Thyroid gland (tissue), 4 donors: ENCODE results near the gene FBXO21. TPM values are rescaled to one million over a fixed set of nuclear protein-coding genes. Genes with fewer than 3 reads are reported as not detected.

Source experiments
- DNase-seq, 2 donors: peaks; one replicate each; pipeline ENCODE4 v3.0.0-alpha.2; 2019
- H3K27ac ChIP-seq, 3 donors: fragments of 200-600 bp; sonication (generic); 1 replicate in 2 of 3; 2 replicates in 1 of 3; pipeline ENCODE4 v1.5.1; 2016 to 2019; ENCODE audit warnings: mild to moderate bottlenecking in 1 of 3, moderate library complexity in 1 of 3
- H3K27me3 ChIP-seq: fragments of 200-600 bp; sonication (generic); one replicate; pipeline ENCODE4 v1.5.1; 2019
- H3K36me3 ChIP-seq, 2 donors: fragments of 200-600 bp; sonication (generic); one replicate each; pipeline ENCODE4 v1.5.1; 2016 to 2019
- H3K4me1 ChIP-seq, 2 donors: fragments of 200-600 bp; sonication (generic); one replicate each; pipeline ENCODE4 v1.5.1; 2017 to 2019
- H3K4me3 ChIP-seq, 3 donors: fragments of 200-600 bp; sonication (generic); replicated peaks in 1 of 3; 1 replicate in 2 of 3; 2 replicates in 1 of 3; pipeline ENCODE4 v1.5.1; 2016; ENCODE audit warnings: mild to moderate bottlenecking in 1 of 3
- H3K9me3 ChIP-seq: fragments of 200-600 bp; sonication (generic); one replicate; pipeline ENCODE4 v1.5.1; 2017
- POLR2A ChIP-seq, 2 donors: fragments of 450-650 bp; IDR thresholded peaks; one replicate each; pipeline ENCODE4 v1.6.1; 2017; ENCODE audit warnings: antibody characterized with exemption in 2 of 2, mild to moderate bottlenecking in 2 of 2, moderate library complexity in 1 of 2
- WGBS, 2 donors: methylation state at CpG; one replicate each; pipeline ENCODE4 v1.1.5; 2017; 5-methylcytosine and 5-hydroxymethylcytosine counted together
- intact Hi-C: fragments of 100-400 bp; cut with DNase I; formaldehyde crosslinking; loops from one replicate; pipeline ENCODE4 v1.15.1; 2023
- total RNA-seq, 4 donors: library from RNA; depleted of rRNA; stranded (reverse); fragments of >200 nt; gene quantifications; one replicate each; pipeline ENCODE4 v1.2.3, GENCODE V29; 2016
- TF ChIP-seq, protein P1 (sequence below), 6 experiments: fragments of 200-600 bp in 3 of 6; fragments of 450-650 bp in 3 of 6; sonication (generic) in 3 of 6; IDR thresholded peaks; one replicate each; pipeline ENCODE4 v1.5.1; 2016 to 2019; ENCODE audit warnings: antibody characterized with exemption in 6 of 6, mild to moderate bottlenecking in 2 of 6, inconsistent platforms in 1 of 6, moderate library complexity in 1 of 6

The FBXO21 gene
- total RNA-seq, 4 donors from 2014 or later: 90.6 to 298 (median 196) TPM

DNA sequence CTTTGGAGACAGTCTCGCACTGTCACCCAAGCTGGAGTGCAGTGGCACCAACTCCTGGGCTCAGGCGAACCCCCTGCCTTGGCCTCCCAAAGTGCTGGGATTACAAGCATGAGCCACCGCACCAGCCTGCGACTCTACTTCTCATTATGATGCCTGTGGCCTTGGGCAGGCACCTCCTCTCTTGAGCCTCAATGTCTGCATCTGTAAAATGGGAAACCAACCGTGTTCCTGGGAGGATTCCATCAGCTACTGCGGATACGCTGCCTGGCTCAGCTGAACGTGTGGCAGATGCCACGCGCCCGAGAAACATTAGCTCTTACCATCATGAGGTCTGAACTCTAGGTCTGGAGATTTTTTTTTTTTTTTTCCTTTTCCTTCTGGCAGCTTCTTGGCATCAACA is 96.8 kb downstream of the FBXO21 start:
- intact Hi-C loops: no loop called here
- Histone ChIP-seq H3K27me3 (no peaks in the 10 kb centered on the region), H3K4me1 (peaks cover 17 to 45% of the 10 kb centered on the region in 2 donors), H3K9me3 (no peaks in the 10 kb centered on the region), H3K27ac (peak overlapping the region in 1 of 3 donors; percentile 9), H3K4me3 (no peak overlapping the region), H3K36me3 (no peaks in the 10 kb centered on the region)
- TF ChIP-seq, protein P1, sequence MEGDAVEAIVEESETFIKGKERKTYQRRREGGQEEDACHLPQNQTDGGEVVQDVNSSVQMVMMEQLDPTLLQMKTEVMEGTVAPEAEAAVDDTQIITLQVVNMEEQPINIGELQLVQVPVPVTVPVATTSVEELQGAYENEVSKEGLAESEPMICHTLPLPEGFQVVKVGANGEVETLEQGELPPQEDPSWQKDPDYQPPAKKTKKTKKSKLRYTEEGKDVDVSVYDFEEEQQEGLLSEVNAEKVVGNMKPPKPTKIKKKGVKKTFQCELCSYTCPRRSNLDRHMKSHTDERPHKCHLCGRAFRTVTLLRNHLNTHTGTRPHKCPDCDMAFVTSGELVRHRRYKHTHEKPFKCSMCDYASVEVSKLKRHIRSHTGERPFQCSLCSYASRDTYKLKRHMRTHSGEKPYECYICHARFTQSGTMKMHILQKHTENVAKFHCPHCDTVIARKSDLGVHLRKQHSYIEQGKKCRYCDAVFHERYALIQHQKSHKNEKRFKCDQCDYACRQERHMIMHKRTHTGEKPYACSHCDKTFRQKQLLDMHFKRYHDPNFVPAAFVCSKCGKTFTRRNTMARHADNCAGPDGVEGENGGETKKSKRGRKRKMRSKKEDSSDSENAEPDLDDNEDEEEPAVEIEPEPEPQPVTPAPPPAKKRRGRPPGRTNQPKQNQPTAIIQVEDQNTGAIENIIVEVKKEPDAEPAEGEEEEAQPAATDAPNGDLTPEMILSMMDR (IDR thresholded peaks at IDR 0.05): no peak
- no peak for TF ChIP-seq POLR2A (IDR thresholded peaks at IDR 0.05)
- DNase-seq: no peak
- WGBS, 2 donors: 81 to 88% methylated on average over 11 of the region's 11 CpGs

DNA sequence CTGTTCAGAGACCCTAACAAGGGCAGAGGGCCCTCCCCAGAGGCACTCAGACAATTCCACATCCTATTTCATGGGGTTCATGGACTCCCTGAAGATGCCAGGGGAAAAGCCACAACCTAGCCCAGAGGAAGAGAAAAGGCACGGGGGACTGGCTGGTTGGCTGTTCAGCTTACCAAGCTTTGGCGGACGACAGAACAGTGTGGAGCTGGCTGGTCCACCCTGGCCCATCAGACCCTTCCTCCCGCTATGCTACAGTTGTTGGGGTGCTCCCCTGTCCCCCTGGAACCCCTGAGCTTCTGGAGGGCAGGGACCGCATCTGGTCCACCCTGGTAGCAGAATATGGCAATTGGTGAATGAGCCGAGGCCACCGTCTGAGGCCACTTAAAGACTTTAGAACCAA is 97.4 kb downstream of the FBXO21 start:
- 98 to 100% methylated on average over 6 to 7 of the region's 7 CpGs for WGBS, 2 donors
- Histone ChIP-seq H3K27me3 (no peaks in the 10 kb centered on the region), H3K4me3 (no peak overlapping the region), H3K9me3 (no peaks in the 10 kb centered on the region), H3K27ac (no peak overlapping the region), H3K36me3 (no peaks in the 10 kb centered on the region), H3K4me1 (peaks cover 14 to 43% of the 10 kb centered on the region in 2 donors)
- no peak for DNase-seq
- intact Hi-C loops: no loop called here
- no peak for TF ChIP-seq POLR2A (IDR thresholded peaks at IDR 0.05)
- TF ChIP-seq, protein P1 (IDR thresholded peaks at IDR 0.05): no peak

DNA sequence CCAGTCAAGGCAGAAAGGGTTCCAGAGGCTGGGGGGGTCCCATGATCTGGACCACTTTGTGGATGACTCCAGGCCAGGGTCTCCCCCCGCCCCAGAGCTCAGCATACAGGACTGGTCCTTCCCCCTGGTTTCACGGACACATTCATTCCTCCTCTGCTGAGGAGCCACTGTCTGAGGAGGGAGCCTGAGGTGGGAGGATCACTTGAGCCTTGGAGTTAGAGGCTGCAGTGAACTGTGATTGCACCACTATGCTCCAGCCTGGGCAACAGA is 97.8 kb downstream of the FBXO21 start:
- Histone ChIP-seq H3K27ac (no peak overlapping the region), H3K9me3 (no peaks in the 10 kb centered on the region), H3K27me3 (no peaks in the 10 kb centered on the region), H3K36me3 (no peaks in the 10 kb centered on the region), H3K4me3 (no peak overlapping the region), H3K4me1 (peaks cover 14 to 42% of the 10 kb centered on the region in 2 donors)
- no peak for DNase-seq
- TF ChIP-seq, protein P1 (IDR thresholded peaks at IDR 0.05): no peak
- no peak for TF ChIP-seq POLR2A (IDR thresholded peaks at IDR 0.05)
- intact Hi-C loops: no loop called here
- WGBS, 2 donors: 94% methylated on average over 2 of the region's 2 CpGs; no CpG with 5 or more reads in 1 of the 2 donors

Other genes starting within 250 kb of the FBXO21 start
- gene TESC, start 91.1 kb downstream of the FBXO21 start, total RNA-seq: 10 to 100 TPM; 21.5 to 34.1 (median 26.6) TPM
- gene NOS1, start 171.2 kb upstream of the FBXO21 start, total RNA-seq: 1 to 10 TPM in 1 of 4 donors, under 1 TPM in 2, not detected in 1; 0.13 to 2.8 (median 0.73) TPM